ENCODE results near the gene ASPSCR1. TPM values are rescaled to one million over a fixed set of nuclear protein-coding genes. Genes with fewer than 3 reads are reported as not detected.

Gene ASPSCR1
- total RNA-seq (2013; cell fraction: nucleolus; rRNA removed), result 52.1 and 55.2 TPM in 2 replicates
- 34.9 and 43.8 TPM in 2 replicates for total RNA-seq (2014; rRNA removed)
- 14.2 and 19.0 TPM in 2 replicates for total RNA-seq (2014; rRNA removed; fragmentation: Illumina TruSeq; extraction: Trizol)
- 42.4 and 43.3 TPM in 2 replicates for total RNA-seq (2021)
- 8.2 TPM for polyA plus RNA-seq (2011; ENCODE audit: low read depth)
- polyA plus RNA-seq (2011; rRNA removed), result 4.1 and 10.3 TPM in 2 replicates
- polyA plus RNA-seq (2011; cell fraction: cytosol; rRNA removed), result 19.8 and 36.7 TPM in 2 replicates
- 75.2 and 97.9 TPM in 2 replicates for polyA plus RNA-seq (2011; cell fraction: nucleus; rRNA removed)
- 19.6 and 27.9 TPM in 2 replicates for polyA plus RNA-seq (2012)
- polyA plus RNA-seq (2014; fragmentation: Illumina TruSeq; extraction: Trizol), result 1.7 and 10.9 TPM in 2 replicates
- polyA plus RNA-seq (2014; fragmentation: Nextera tagmentation; extraction: Ambion mirVana), result 1 to 10 TPM; 1.5 to 7.2 TPM
- 48.4 and 58.7 TPM in 2 replicates for polyA plus RNA-seq (2014; rRNA removed)
- polyA plus RNA-seq (2016; fragmentation: Nextera tagmentation; extraction: Ambion mirVana), result 10 to 100 TPM; 31.9 to 41.9 TPM
- polyA minus RNA-seq (2011; rRNA and poly(A)+ RNA removed), result 5.9 and 17.9 TPM in 2 replicates
- 8.3 and 13.8 TPM in 2 replicates for polyA minus RNA-seq (2011; cell fraction: cytosol; rRNA and poly(A)+ RNA removed)
- polyA minus RNA-seq (2011; cell fraction: nucleus; rRNA and poly(A)+ RNA removed), result 26.1 and 47.5 TPM in 2 replicates
- Bru-seq, nascent RNA, result percentile 61 among the genes with signal in this experiment
- percentile 66 among the genes with signal in this experiment for BruChase-seq, experiment 1, labeled RNA remaining after a 6-hour chase
- BruChase-seq, experiment 2, labeled RNA remaining after a 2-hour chase, result percentile 65 among the genes with signal in this experiment
- long read RNA-seq, experiment 1, transcript ASPSCR1-202 (16 exons, 1,843 nt), result major isoform, 48 of 62 reads
- long read RNA-seq, experiment 1, partial matches to known transcripts, result 2 of 62 reads
- long read RNA-seq, experiment 1, other reads (novel, unspliced or antisense), result 10 of 62 reads
- long read RNA-seq, experiment 2, partial matches to known transcripts, result 0 of 5 reads
- long read RNA-seq, experiment 2, other reads (novel, unspliced or antisense), result 4 of 5 reads

- H3K9ac ChIP-seq (ENCODE audit: control insufficient read depth, insufficient read depth, low read length), result peak within 1 kb of the TSS; percentile 92
- H2AFZ ChIP-seq (ENCODE audit: control insufficient read depth, low read depth, low read length), result peak within 1 kb of the TSS; percentile 78
- H3K4me1 ChIP-seq (ENCODE audit: control insufficient read depth, insufficient read depth, low read length), result peaks cover 14% of the 10 kb centered on the region
- FAIRE-seq (peak; percentile 49), DNase-seq (ENCODE audit: low read depth, low spot score) (peak; percentile 34), ATAC-seq (peak; percentile 90)
- H4K20me1 ChIP-seq (ENCODE audit: control insufficient read depth, insufficient read depth), result no peaks in the 10 kb centered on the region
- peak within 1 kb of the TSS; percentile 99 for H3K4me2 ChIP-seq (ENCODE audit: control insufficient read depth, insufficient read depth)
- H3K27me3 ChIP-seq (replicated peaks in 1 of 2; ENCODE audit: control insufficient read depth in 2 of 2, insufficient read depth in 2 of 2, low read length in 1 of 2), result no peaks in the 10 kb centered on the region
- CTCF ChIA-PET, result interaction anchor here (0.7 to 0.8 kb wide), 2 partner anchors 18 to 39 kb away, joined by 3 to 6 read pairs; no protein-coding TSS in a partner anchor
- H3K79me2 ChIP-seq (ENCODE audit: control insufficient read depth, insufficient read depth, low read length), result no peaks in the 10 kb centered on the region; the same call in 1 of the 2 replicates
- POLR2A ChIA-PET, result interaction anchor here (1.0 to 2.4 kb wide), 4 partner anchors 9 to 320 kb away, joined by 3 to 18 read pairs (median 4); partner anchors contain the start of genes CENPX and LRRC45
- BruUV-seq (replicated peaks), result no TSS peak
- H3K9me3 ChIP-seq (replicated peaks; ENCODE audit: control insufficient read depth, insufficient read depth, low read length), result peaks cover 2% of the 10 kb centered on the region; the same call in 2 of the 3 replicates
- under 1% methylated on average over 58 of the region's 76 CpGs for WGBS (ENCODE audit: insufficient coverage, insufficient replicate concordance, low lambda C conversion rate, missing lambda C conversion rate)
- H3K36me3 ChIP-seq (ENCODE audit: control insufficient read depth in 2 of 2, insufficient read depth in 2 of 2, low read length in 1 of 2), result no peaks in the 10 kb centered on the region; a peak in 1 of 4 replicates
- RAD21 ChIA-PET (ENCODE audit: unreplicated experiment), result no interaction called here
- peak within 1 kb of the TSS; percentile 87 for H3K27ac ChIP-seq (ENCODE audit: control insufficient read depth, insufficient read depth)
- intact Hi-C loops (cut with micrococcal nuclease; ENCODE audit: unreplicated experiment), result no loop called here
- in situ Hi-C loops (cut with MboI), result no loop called here
- H3K4me3 ChIP-seq, result peak within 1 kb of the TSS; percentile 87
- SMC1A ChIA-PET (ENCODE audit: uncharacterized antibody, unreplicated experiment), result interaction anchor here (1.6 kb wide), 1 partner anchor 9 kb away, joined by 4 read pairs; no protein-coding TSS in a partner anchor
- TF ChIP-seq PAX8 (IDR thresholded peaks at IDR 0.05), result no peak
- no peak for TF ChIP-seq E2F8 (IDR thresholded peaks at IDR 0.05; ENCODE audit: low read depth, partially characterized antibody)
- peak; percentile 98 for TF ChIP-seq TARDBP (IDR thresholded peaks at IDR 0.05; ENCODE audit: borderline replicate concordance)
- TF ChIP-seq ZNF384 (IDR thresholded peaks at IDR 0.05; ENCODE audit: borderline replicate concordance, low read depth, low read length), result no peak
- peak; percentile 95 for TF ChIP-seq DPF2 (IDR thresholded peaks at IDR 0.05)
- no peak for TF ChIP-seq BRCA1 (IDR thresholded peaks at IDR 0.05; ENCODE audit: low read depth, low read length)
- TF ChIP-seq CEBPB (IDR thresholded peaks at IDR 0.05; ENCODE audit: borderline replicate concordance in 1 of 2, low read depth in 2 of 2, low read length in 2 of 2), result no peak
- no peak for TF ChIP-seq MTA3 (IDR thresholded peaks at IDR 0.05; ENCODE audit: borderline replicate concordance, low read length)
- peak; percentile 74 to 77 for TF ChIP-seq EGR1 (IDR thresholded peaks at IDR 0.05; ENCODE audit: borderline replicate concordance in 1 of 2, low read depth in 2 of 2, low read length in 2 of 2)
- TF ChIP-seq PKNOX1 (IDR thresholded peaks at IDR 0.05), result no peak
- TF ChIP-seq POLR2AphosphoS2 (IDR thresholded peaks at IDR 0.05; ENCODE audit: low read depth, low read length), result 0 out of 2 replicates have a peak, but pooled peaks have one; percentile 43
- peak; percentile 77; the same call in 2 of the 3 replicates for TF ChIP-seq POU2F2 (IDR thresholded peaks at IDR 0.05; ENCODE audit: borderline replicate concordance, low read depth, low read length)
- TF ChIP-seq CHD2 (IDR thresholded peaks at IDR 0.05; ENCODE audit: borderline replicate concordance, low read depth, low read length), result no peak
Measured at GRCh38 chr17:81977211-81977808, at the start of gene ASPSCR1. ASPSCR1 (plus strand) TSS chr17:81977629; CDS start chr17:81977647, 18 bp downstream.
